ENCODE data around the gene MTHFD2L.

DNA sequence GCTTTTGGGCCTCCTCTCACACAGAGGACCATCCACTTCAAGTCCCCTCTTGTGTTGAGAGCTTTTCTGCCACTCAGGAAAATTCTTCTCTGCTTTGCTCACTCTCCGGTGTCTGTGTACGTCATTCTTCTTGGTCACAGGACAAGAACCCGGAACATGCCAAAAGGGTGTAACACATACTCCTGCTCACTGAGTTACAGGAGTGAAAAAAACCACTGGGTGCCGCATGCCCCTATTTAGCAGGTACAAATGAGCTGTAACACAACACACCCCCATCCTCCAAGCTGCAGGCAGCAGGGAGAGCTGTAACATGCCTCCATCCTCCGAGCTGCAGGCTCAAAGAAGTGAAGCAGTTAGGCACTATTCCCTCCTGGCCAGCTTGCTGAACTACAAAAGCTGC, 45.9 kb upstream of the MTHFD2L start:
- no peak for TF ChIP-seq EZH2phosphoT487 (IDR thresholded peaks at IDR 0.05; ENCODE audit: low read depth, severe bottlenecking, unreplicated experiment)
- TF ChIP-seq, protein P1, sequence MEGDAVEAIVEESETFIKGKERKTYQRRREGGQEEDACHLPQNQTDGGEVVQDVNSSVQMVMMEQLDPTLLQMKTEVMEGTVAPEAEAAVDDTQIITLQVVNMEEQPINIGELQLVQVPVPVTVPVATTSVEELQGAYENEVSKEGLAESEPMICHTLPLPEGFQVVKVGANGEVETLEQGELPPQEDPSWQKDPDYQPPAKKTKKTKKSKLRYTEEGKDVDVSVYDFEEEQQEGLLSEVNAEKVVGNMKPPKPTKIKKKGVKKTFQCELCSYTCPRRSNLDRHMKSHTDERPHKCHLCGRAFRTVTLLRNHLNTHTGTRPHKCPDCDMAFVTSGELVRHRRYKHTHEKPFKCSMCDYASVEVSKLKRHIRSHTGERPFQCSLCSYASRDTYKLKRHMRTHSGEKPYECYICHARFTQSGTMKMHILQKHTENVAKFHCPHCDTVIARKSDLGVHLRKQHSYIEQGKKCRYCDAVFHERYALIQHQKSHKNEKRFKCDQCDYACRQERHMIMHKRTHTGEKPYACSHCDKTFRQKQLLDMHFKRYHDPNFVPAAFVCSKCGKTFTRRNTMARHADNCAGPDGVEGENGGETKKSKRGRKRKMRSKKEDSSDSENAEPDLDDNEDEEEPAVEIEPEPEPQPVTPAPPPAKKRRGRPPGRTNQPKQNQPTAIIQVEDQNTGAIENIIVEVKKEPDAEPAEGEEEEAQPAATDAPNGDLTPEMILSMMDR (IDR thresholded peaks at IDR 0.05; ENCODE audit: poor library complexity): no peak
